ENCODE results near the gene DPEP2.

DNA sequence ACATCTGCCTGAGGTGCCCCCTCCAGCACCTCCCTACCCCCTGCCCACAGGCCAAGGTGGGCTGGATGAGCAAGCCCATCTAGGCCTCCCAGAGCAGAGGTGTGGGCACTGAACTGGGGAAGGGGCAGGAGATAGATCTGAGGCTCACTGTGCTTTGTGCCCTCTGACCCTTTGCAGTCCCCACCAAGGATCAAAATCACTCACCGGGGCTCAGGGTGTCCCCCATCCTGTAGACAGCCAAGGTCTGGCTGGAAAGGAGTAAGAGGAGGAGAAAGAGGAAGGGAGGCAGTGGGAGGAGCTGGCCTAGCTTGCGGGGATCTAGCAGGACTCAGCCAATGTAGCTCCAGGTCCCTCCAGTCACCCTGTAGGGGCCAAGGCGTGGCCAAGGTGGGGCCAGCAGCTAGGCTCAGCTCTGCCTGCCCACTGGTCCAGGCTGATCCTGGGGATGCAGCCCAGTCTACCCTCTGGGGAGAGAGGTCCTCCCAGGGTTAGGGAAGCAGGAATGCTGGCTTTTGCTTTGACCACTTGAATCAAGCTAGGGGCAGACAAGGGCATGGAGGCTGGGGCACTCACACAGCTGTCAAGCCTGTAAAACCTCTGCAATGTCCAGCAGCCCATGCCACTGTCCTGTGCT is 32.6 kb downstream of the DPEP2 start:
- TF ChIP-seq TAF1 (IDR thresholded peaks at IDR 0.05; ENCODE audit: low read depth, low read length) (no peak), POLR2AphosphoS5 (IDR thresholded peaks at IDR 0.05; ENCODE audit: low read depth, low read length) (no peak)

All from GM12891 (cell line).